K562 treated with DMSO at 1 percent for 24 hours (cell line): ENCODE data around the gene ALS2. TPM values are rescaled to one million over a fixed set of nuclear protein-coding genes. Genes with fewer than 3 reads are reported as not detected.

ENCODE experiments used
- total RNA-seq: library from RNA; unstranded; fragments of 300-600 nt; gene quantifications from 2 replicates; pipeline ENCODE4 v1.2.3, GENCODE V29; 2022; ENCODE audit warnings: low read depth; ENCODE audit not compliant: insufficient read depth

ALS2 gene
- total RNA-seq = 9.2 and 10.9 TPM in 2 replicates

GRCh38 chr2:201780674-201781493, at the start of gene ALS2:
Gene ALS2, minus strand, starts transcription at chr2:201780933. Its CDS starts 12,048 bp downstream, at chr2:201768885.

GRCh38 chr2:201806442-201807170, 25.9 kb upstream of the ALS2 start, which contains the start of gene CDK15:
Gene CDK15, plus strand, starts transcription at chr2:201806537. Its CDS starts 128 bp downstream, at chr2:201806665.

GRCh38 chr2:201698588-201699226, 82.0 kb downstream of the ALS2 start, which contains the start of gene MPP4:
Gene MPP4, minus strand, starts transcription at chr2:201698644. Its CDS starts 4,690 bp downstream, at chr2:201693954.

Other genes starting within 250 kb of the ALS2 start
- 7.2 and 9.0 TPM in 2 replicates for gene TMEM237, start 137.4 kb downstream of the ALS2 start, total RNA-seq
- gene MPP4, start 82.3 kb downstream of the ALS2 start, total RNA-seq = not detected in 2 replicates
- gene CDK15, start 25.6 kb upstream of the ALS2 start, total RNA-seq = not detected in 2 replicates